HEK293T (cell line): ENCODE results near the gene DAPK1.

Experiments used
- CTCF ChIA-PET: fragments of 350-600 bp; formaldehyde crosslinking; extraction: SDS; loops from one replicate; lab custom pipeline; 2021; ENCODE audit warnings: antibody characterized with exemption, inconsistent platforms; lab: Yijun Ruan, JAX
- POLR2A ChIA-PET: fragments of 350-600 bp; formaldehyde crosslinking; extraction: SDS; loops from one replicate; lab custom pipeline; 2020; ENCODE audit warnings: antibody characterized with exemption, inconsistent platforms; lab: Yijun Ruan, JAX
- DNase-seq: peaks from one replicate; pipeline ENCODE4 v3.0.0; 2012; ENCODE audit warnings: mixed read lengths; ENCODE audit errors: extremely low spot score
- ARNT ChIP-seq: fragments of 450-650 bp; IDR thresholded peaks from 2 replicates; pipeline ENCODE4 v1.6.1; 2017; ENCODE audit warnings: mild to moderate bottlenecking
- BHLHE40 ChIP-seq: fragments of 450-650 bp; IDR thresholded peaks from 2 replicates; pipeline ENCODE4 v1.6.1; 2016; ENCODE audit warnings: mild to moderate bottlenecking, moderate library complexity, borderline replicate concordance
- CTBP1 ChIP-seq: fragments of 450-650 bp; IDR thresholded peaks from 2 replicates; pipeline ENCODE4 v1.6.1; 2016; ENCODE audit warnings: borderline replicate concordance
- ELF4 ChIP-seq: fragments of 450-650 bp; IDR thresholded peaks from 2 replicates; pipeline ENCODE4 v1.6.1; 2017; ENCODE audit warnings: antibody characterized with exemption
- FOXA1 ChIP-seq: fragments of 450-650 bp; IDR thresholded peaks from 2 replicates; pipeline ENCODE4 v1.6.1; 2016; ENCODE audit warnings: mild to moderate bottlenecking
- FOXK2 ChIP-seq: fragments of 450-650 bp; IDR thresholded peaks from 2 replicates; pipeline ENCODE4 v1.6.1; 2016; ENCODE audit warnings: mild to moderate bottlenecking
- FOXM1 ChIP-seq: fragments of 450-650 bp; IDR thresholded peaks from 2 replicates; pipeline ENCODE4 v1.6.1; 2017; ENCODE audit warnings: mild to moderate bottlenecking, borderline replicate concordance
- HDGF ChIP-seq: fragments of 450-650 bp; IDR thresholded peaks from 2 replicates; pipeline ENCODE4 v1.6.1; 2017; ENCODE audit warnings: antibody characterized with exemption, borderline replicate concordance
- L3MBTL2 ChIP-seq: fragments of 450-650 bp; conservative IDR thresholded peaks from 2 replicates; pipeline ENCODE4 v1.6.1; 2016; ENCODE audit warnings: mild to moderate bottlenecking
- LEF1 ChIP-seq: fragments of 450-650 bp; IDR thresholded peaks from 2 replicates; pipeline ENCODE4 v1.6.1; 2017; ENCODE audit warnings: mild to moderate bottlenecking, borderline replicate concordance
- NFRKB ChIP-seq: fragments of 450-650 bp; IDR thresholded peaks from 2 replicates; pipeline ENCODE4 v1.6.1; 2016; ENCODE audit warnings: mild to moderate bottlenecking, moderate library complexity
- PKNOX1 ChIP-seq: fragments of 450-650 bp; IDR thresholded peaks from 2 replicates; pipeline ENCODE4 v1.6.1; 2016
- SP1 ChIP-seq: fragments of 450-650 bp; IDR thresholded peaks from 2 replicates; pipeline ENCODE4 v1.6.1; 2017
- SUZ12 ChIP-seq: fragments of 450-650 bp; IDR thresholded peaks from 2 replicates; pipeline ENCODE4 v1.6.1; 2016; ENCODE audit warnings: mild to moderate bottlenecking
- TARDBP ChIP-seq: fragments of 450-650 bp; IDR thresholded peaks from 2 replicates; pipeline ENCODE4 v1.6.1; 2016
- ZNF384 ChIP-seq: fragments of 450-650 bp; IDR thresholded peaks from 2 replicates; pipeline ENCODE4 v1.6.1; 2016

Gene DAPK1

DNA sequence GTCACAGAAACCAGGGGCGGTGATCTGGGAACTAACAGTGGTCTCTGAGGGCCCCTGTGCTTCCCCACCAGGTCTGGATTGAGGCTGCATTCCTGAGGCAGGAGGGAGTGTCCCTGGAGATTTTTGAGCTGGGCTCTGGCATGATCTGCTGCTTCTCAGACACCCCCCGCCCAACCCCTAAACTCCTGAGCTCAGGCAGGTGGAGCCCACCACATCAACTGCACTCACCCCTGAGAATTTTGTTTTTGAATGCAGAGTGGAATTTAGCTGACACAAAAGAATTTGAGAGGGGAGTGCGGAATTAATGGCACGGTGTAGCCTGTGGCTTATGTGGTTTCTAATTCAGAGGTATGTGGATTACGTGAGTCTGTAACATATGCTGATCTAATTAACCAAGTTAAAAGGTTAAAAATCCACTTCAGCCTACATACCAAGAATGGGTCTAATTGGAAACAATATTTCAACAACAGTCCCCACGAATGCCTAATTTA lies 204.3 kb downstream of the DAPK1 start:
- CTCF ChIA-PET: no interaction called here
- no peak for TF ChIP-seq FOXA1
- TF ChIP-seq BHLHE40: no peak
- TF ChIP-seq HDGF: no peak
- TF ChIP-seq ELF4: no peak
- no peak for TF ChIP-seq CTBP1
- TF ChIP-seq TARDBP: no peak
- no peak for TF ChIP-seq ZNF384
- no peak for TF ChIP-seq FOXM1
- TF ChIP-seq PKNOX1: no peak
- TF ChIP-seq LEF1: no peak
- TF ChIP-seq FOXK2: no peak
- TF ChIP-seq SUZ12: no peak
- TF ChIP-seq SP1: no peak
- no peak for TF ChIP-seq L3MBTL2
- no peak for TF ChIP-seq ARNT
- TF ChIP-seq NFRKB: no peak
- DNase-seq: no peak
- POLR2A ChIA-PET: no interaction called here

GRCh38 chr9:87702921-87703320 lies 205.3 kb downstream of the DAPK1 start:
- POLR2A ChIA-PET: no interaction called here
- no peak for DNase-seq

GRCh38 chr9:87703636-87704276 lies 206.1 kb downstream of the DAPK1 start:
- CTCF ChIA-PET: no interaction called here
- no peak for DNase-seq
- TF ChIP-seq CTBP1: no peak
- POLR2A ChIA-PET: no interaction called here

More at GRCh38 chr9:87702921-87703320, 205.3 kb downstream of the DAPK1 start:
- CTCF ChIA-PET: no interaction called here
- TF ChIP-seq ARNT: no peak
- no peak for TF ChIP-seq SUZ12

- DNase-seq: no peak
Observed at GRCh38 chr9:87704342-87704741, 206.7 kb downstream of the DAPK1 start.

GRCh38 chr9:87706066-87706739 lies 208.5 kb downstream of the DAPK1 start:
- ChIA-PET POLR2A (no interaction called here), CTCF (no interaction called here)
- TF ChIP-seq FOXA1 (no peak), BHLHE40 (no peak), FOXM1 (no peak), ARNT (no peak), SP1 (no peak), FOXK2 (no peak), LEF1 (no peak), SUZ12 (no peak), TARDBP (no peak), HDGF (no peak), ZNF384 (no peak), NFRKB (no peak), CTBP1 (no peak), ELF4 (no peak), PKNOX1 (no peak)
- no peak for DNase-seq

More at GRCh38 chr9:87704342-87704741, 206.7 kb downstream of the DAPK1 start:
- TF ChIP-seq SUZ12: no peak
- CTCF ChIA-PET: no interaction called here
- POLR2A ChIA-PET: no interaction called here

DNA sequence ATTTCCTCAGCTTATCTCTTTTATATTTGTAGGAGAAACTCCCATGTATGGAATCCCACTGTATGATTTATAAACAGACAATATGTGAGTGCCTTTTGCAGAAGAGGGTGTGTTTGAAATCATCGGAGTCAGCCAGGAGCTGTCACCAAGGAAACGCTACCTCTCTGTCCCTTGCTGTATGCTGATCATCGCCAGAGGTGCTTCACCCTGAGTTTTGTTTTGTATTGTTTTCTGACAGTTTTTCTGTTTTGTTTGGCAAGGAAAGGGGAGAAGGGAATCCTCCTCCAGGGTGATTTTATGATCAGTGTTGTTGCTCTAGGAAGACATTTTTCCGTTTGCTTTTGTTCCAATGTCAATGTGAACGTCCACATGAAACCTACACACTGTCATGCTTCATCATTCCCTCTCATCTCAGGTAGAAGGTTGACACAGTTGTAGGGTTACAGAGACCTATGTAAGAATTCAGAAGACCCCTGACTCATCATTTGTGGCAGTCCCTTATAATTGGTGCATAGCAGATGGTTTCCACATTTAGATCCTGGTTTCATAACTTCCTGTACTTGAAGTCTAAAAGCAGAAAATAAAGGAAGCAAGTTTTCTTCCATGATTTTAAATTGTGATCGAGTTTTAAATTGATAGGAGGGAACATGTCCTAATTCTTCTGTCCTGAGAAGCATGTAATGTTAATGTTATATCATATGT lies 210.3 kb downstream of the DAPK1 start:
- TF ChIP-seq TARDBP (no peak), HDGF (no peak), SUZ12 (no peak), ZNF384 (no peak), LEF1 (no peak), FOXK2 (no peak), BHLHE40 (no peak), PKNOX1 (no peak), NFRKB (no peak), L3MBTL2 (no peak)
- CTCF ChIA-PET: no interaction called here
- POLR2A ChIA-PET: no interaction called here
- DNase-seq: no peak
